Activated naive CD8-positive, alpha-beta T cell treated with anti-CD3 and anti-CD28 coated beads, Interleukin-2, amount 50 U/mL, for 16 hours (primary cell): ENCODE results near the gene CCDC138.

Experiments
- DNase-seq: peaks from one replicate; pipeline ENCODE4 v3.0.0-alpha.2; 2020; ENCODE audit warnings: low read depth, low spot score

Gene CCDC138

GRCh38 chr2:108825254-108825653 lies 38.7 kb downstream of the CCDC138 start:
- no peak for DNase-seq

GRCh38 chr2:108825736-108826135 lies 39.2 kb downstream of the CCDC138 start:
- DNase-seq = no peak

- DNase-seq = no peak
Measured at GRCh38 chr2:108829578-108830310, 43.2 kb downstream of the CCDC138 start.

DNA sequence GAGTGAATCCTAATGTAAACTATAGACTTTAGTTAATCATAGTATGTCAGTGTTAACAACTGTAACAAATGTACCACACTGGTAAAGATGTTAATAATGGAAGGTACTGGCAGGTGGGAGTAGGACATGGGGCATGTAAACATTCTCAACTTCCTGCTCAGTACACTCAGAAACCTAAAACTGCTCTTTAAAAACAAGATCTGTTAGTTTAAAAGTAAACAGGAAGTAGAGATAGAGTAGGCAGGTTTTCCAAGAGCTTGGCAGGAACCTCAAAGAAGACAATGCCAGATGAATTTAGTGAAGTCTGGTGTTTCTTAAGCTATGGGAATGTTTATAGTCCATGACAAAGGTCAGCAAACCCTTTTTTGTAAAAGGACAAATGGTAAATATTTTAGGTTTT lies 46.6 kb downstream of the CCDC138 start:
- DNase-seq = no peak

- no peak for DNase-seq
Measured at GRCh38 chr2:108834620-108835019, 48.0 kb downstream of the CCDC138 start.

- DNase-seq = no peak
Measured at GRCh38 chr2:108835040-108835439, 48.5 kb downstream of the CCDC138 start.

DNA sequence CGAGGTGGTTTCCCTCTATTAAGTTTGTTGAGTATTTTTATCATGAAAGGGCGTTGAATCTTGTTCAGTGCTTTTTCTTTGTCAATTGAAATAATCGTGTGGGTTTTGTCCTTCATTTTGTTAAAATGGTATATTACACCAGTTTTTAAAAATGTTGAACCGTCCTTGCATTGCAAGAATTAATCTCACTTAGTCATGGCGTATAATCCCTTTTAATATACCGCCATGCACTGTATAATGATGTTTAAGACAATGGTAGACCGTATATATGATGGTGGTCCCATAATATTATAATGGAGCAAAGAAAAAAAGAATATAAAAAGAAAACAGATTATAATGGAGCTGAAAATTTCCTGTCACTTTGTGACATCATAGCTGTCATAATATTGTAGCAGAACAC lies 50.6 kb downstream of the CCDC138 start:
- no peak for DNase-seq

- no peak for DNase-seq
Measured at GRCh38 chr2:108841506-108841905, 54.9 kb downstream of the CCDC138 start.

- no peak for DNase-seq
Measured at GRCh38 chr2:108845923-108846322, 59.4 kb downstream of the CCDC138 start.

- DNase-seq = no peak
Measured at GRCh38 chr2:108847000-108847399, 60.4 kb downstream of the CCDC138 start.

- DNase-seq = no peak
Measured at GRCh38 chr2:108852375-108852774, 65.8 kb downstream of the CCDC138 start.

DNA sequence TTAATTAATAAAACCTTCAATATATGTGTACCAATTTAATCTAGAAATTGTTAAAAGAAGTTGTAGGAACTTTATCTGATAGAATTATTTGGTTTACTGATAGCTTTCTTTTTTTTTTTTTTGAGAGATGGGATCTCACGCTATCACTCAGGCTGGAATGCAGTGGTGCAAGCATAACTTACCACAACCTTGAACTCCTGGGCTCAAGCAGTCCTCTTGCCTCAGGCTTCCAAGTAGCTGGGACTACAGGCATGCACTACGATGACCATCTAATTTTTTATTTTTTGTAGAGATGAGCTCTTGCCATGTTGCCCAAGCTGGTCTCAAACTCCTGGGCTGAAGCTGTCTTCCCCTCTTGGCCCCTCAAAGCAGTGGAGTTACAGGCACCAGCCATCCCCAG lies 66.8 kb downstream of the CCDC138 start:
- no peak for DNase-seq

DNA sequence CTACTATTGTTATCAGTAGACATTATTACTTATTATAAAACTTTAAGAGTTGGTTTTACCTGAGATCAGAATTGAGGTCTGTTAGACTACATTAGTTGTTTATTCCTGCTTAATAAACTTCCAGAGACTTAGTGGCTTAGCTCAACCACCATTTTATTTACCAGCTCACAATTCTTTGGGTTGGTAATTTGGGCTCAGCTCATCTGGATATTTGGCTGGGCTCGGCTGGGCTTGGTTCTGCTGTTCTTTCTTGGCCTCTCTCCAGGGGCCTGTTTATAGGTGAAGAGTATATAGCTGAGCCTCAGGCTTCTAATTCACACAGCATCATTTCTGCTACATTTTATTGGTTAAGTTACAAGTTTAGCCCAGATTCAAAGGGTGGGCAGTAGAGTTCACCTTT lies 67.9 kb downstream of the CCDC138 start:
- DNase-seq = no peak

DNA sequence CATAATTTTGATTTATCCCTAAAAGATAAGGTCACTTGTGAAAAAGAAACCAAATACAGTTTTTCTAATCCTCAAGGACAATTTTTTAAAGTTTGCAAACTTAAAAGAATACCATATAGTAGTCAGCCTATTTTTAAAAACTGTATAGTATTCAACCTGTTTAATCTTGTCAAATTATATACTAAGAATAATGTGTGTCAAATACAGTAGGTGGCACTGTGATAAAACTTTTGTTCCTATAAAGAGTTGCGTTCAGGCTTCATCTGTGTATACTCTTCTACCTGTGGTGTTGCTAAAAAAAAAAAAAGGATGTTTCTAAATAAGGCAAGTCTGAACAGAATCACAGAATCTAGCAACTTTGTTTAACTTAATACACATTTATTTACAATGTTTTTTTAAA lies 68.6 kb downstream of the CCDC138 start:
- no peak for DNase-seq

- DNase-seq = no peak
Measured at GRCh38 chr2:108858894-108859293, 72.3 kb downstream of the CCDC138 start.

GRCh38 chr2:108866041-108866440 lies 79.5 kb downstream of the CCDC138 start:
- DNase-seq = no peak

DNA sequence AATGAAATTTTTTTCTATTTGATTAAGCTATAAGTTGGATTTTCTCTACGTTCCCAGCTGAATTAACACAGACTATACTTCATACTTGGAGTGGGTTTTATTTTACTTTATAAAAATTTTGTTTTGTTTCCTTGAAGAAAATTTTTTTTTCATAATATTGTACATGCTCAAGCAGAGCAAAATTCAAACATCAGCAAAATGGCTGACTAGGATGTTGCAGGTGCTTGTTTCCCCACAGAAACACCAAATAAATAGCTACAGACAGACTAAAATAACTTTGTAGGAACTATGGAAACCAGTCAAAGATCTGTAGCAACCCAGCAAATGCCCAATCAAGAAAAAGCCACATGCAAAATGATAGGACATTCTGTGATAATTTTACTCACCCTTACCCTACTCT lies 82.3 kb downstream of the CCDC138 start:
- no peak for DNase-seq

GRCh38 chr2:108869542-108869941 lies 83.0 kb downstream of the CCDC138 start:
- DNase-seq = no peak

DNA sequence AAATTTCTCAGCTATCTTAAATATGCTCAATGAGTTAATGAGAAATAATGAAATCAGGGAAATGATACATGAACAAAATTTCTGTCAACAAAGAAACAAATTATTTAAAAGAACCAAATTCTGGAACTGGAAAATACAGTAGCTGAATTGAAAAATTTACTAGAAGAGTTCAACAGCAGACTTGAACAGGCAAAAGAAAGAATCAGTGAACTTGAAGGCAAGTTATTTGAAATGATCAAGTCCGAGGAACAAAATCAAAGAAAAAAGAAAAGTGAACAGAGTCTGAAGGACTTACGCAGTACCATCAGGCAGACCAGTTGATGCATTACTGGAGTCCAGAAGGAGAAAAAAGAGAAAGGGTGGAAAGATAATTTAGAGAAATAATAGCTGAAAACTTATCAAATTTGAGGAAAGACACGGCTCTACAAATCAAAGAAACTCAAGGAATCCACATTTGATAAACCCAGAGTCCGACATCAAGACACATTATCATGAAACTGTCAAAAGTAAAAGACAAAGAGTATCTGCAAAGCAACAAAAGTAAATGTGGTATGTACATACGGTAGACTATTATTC lies 83.6 kb downstream of the CCDC138 start:
- no peak for DNase-seq

- DNase-seq = no peak
Measured at GRCh38 chr2:108877506-108877905, 90.9 kb downstream of the CCDC138 start.

DNA sequence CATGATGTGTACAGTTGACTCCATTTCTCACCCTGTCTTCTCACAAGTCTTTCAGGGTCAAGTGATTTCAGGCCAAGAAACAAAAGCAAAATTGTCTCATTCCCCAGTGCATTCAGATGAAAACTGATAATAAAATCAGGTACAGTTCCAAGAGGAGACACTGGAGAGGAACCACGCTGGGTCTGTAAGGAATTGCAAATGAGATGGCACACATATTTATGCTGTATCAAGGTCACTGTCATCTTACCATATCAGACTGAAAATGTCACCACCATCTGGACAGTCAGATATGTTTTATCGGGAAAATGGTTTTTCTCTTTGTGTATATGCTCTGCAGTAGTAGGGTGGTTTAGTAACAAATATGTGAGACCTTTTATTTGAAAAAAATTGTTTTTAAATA lies 91.7 kb downstream of the CCDC138 start:
- DNase-seq = no peak

DNA sequence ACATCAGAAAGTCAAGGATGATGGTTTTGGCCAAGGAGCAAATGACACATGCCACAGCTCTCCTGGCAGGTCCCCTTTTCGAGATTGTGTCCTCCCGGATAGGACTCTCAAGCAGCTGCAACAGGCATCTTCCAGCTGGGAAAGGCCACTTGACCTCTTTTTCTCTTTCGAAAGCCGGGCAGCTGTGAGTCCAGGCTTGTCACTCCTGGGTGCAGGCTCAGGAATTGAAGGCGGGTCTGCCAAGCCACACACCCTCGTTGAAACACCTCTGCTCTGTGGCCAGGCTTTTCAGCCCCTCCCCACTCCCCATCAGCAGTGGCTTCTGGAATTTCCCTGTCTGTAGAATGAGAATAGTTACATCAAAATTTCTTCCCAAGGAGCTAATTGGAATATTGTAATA lies 98.0 kb downstream of the CCDC138 start:
- no peak for DNase-seq

DNA sequence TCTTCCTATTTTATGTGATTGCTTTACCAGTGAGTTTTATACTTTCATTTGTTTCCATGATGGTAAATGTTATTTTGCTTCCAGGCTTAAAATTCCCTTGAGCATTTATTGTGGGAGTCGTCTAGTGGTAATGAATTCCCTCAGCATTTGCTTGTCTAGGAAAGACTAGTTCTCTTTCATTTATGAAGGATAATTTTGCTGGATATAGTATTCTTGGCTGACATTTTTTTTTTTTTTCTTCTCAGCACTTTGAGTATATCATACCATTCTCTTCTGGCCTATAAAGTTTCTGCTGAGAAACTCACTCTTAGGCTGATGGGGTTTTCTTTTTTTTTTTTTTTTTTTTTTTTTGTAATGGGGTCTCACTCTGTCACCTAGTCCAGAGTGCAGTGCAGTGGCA lies 103.3 kb downstream of the CCDC138 start:
- DNase-seq = no peak

- no peak for DNase-seq
Measured at GRCh38 chr2:108893277-108893676, 106.7 kb downstream of the CCDC138 start.
